HCT116 (cell line): Measurements from ENCODE around the gene TBXA2R.

ENCODE experiments used
- CTCF ChIP-seq, 3 experiments: fragments of 200-600 bp in 1 of 3; sonication (generic) in 1 of 3; IDR thresholded peaks in 2 of 3; conservative IDR thresholded peaks in 1 of 3; 2 replicates each; pipeline ENCODE4 v1.5.1; 2012 to 2017; ENCODE audit warnings: low read depth in 2 of 3, low read length in 2 of 3, antibody characterized with exemption in 1 of 3, borderline replicate concordance in 1 of 3, control low read depth in 1 of 3, mild to moderate bottlenecking in 1 of 3, mixed read lengths in 1 of 3, mixed run types in 1 of 3, moderate library complexity in 1 of 3; ENCODE audit not compliant: insufficient read depth in 1 of 3
- SP1 ChIP-seq: IDR thresholded peaks from 2 replicates; pipeline ENCODE4 v1.6.1; 2012; ENCODE audit warnings: low read depth

GRCh38 chr19:3595521-3596061 lies 11.1 kb downstream of the TBXA2R start:
- TF ChIP-seq CTCF (IDR thresholded peaks at IDR 0.05 in 2 of 3, conservative IDR thresholded peaks at IDR 0.05 in 1 of 3; ENCODE audit: borderline replicate concordance in 1 of 3, insufficient read depth in 1 of 3, low read depth in 2 of 3, low read length in 2 of 3) (no peak), SP1 (no peak)
